Ovary (tissue), 9 donors: ENCODE results near the gene MACROH2A2. TPM values are rescaled to one million over a fixed set of nuclear protein-coding genes. Genes with fewer than 3 reads are reported as not detected.

Source experiments
- DNase-seq, 5 donors: peaks; one replicate each; pipeline ENCODE4 v3.0.0-alpha.2; 2019 to 2020
- H3K27ac ChIP-seq, 2 donors: fragments of 200-600 bp; one replicate each; pipeline versions ENCODE4 v1.5.1 to v1.8.0; 2019 to 2022
- H3K27me3 ChIP-seq: fragments of 200-600 bp; one replicate; pipeline ENCODE4 v1.8.0; 2022
- H3K36me3 ChIP-seq: fragments of 200-600 bp; sonication (generic); one replicate; pipeline ENCODE4 v1.5.1; 2019
- H3K4me1 ChIP-seq: one replicate; pipeline ENCODE4 v1.8.1; 2013; ENCODE audit warnings: mild to moderate bottlenecking, moderate library complexity; ENCODE audit not compliant: insufficient read depth
- H3K4me3 ChIP-seq: fragments of 200-600 bp; sonication (generic); one replicate; pipeline ENCODE4 v1.5.1; 2017
- H3K9me3 ChIP-seq, 2 donors: fragments of 200-600 bp in 1 of 2; sonication (generic) in 1 of 2; one replicate each; pipeline versions ENCODE4 v1.5.1 to v1.8.1; 2013 to 2019; ENCODE audit warnings: mild to moderate bottlenecking in 1 of 2, moderate library complexity in 1 of 2
- EP300 ChIP-seq: sonication (generic); formaldehyde crosslinking; IDR thresholded peaks from one replicate; pipeline ENCODE4 v1.6.1; 2017; ENCODE audit warnings: antibody characterized with exemption
- POLR2A ChIP-seq: fragments of 450-650 bp; IDR thresholded peaks from one replicate; pipeline ENCODE4 v1.6.1; 2017; ENCODE audit warnings: antibody characterized with exemption, mild to moderate bottlenecking, moderate library complexity
- WGBS, 3 donors: extraction: QIAGEN DNeasy Blood & Tissue Kit in 1 of 3; methylation state at CpG; one replicate each; pipeline versions ENCODE4 v1.1.5 to v1.1.7; 2013 to 2017; 5-methylcytosine and 5-hydroxymethylcytosine counted together
- intact Hi-C, 4 donors: fragments of 100-400 bp; cut with DNase I; formaldehyde crosslinking; loops; one replicate each; pipeline versions ENCODE4 v1.11.0 to v1.15.1; 2022 to 2023
- polyA plus RNA-seq, 2 donors: library from polyadenylated mRNA; stranded (reverse); fragments of 200-250 nt in 1 of 2; fragments of 350-450 nt in 1 of 2; fragmentation: Illumina TruSeq in 1 of 2; extraction: RNeasy Lipid Tissue Mini Kit (QIAGEN cat#74804) in 1 of 2; gene quantifications; one replicate each; pipeline ENCODE4 v1.2.3, GENCODE V29; 2013 to 2014
- total RNA-seq, 7 donors: library from RNA; depleted of rRNA in 2 of 7; stranded (reverse); fragments of >200 nt in 2 of 7; fragmentation: NEBNext Ultra II Directional in 3 of 7; extraction: Animal tissue kit (Norgen Biotek cat#: 25700) in 3 of 7; gene quantifications; one replicate each; pipeline versions ENCODE4 v1.1.0 to v1.2.4, GENCODE V29; 2016 to 2023
- TF ChIP-seq, protein P1 (sequence below), 3 donors: fragments of 450-650 bp in 2 of 3; fragments of 200-600 bp in 1 of 3; IDR thresholded peaks; one replicate each; pipeline versions ENCODE4 v1.5.1 to v1.8.0; 2016 to 2022; ENCODE audit warnings: antibody characterized with exemption in 3 of 3, mild to moderate bottlenecking in 1 of 3
- donor health status: DM: no; HTN: no; CAD: no; lungs with moderate emphysema.
- donor health status: DM: no; HTN: no; CAD: no.
- donor health status: Bipolar disorder and iron deficiency.
- donor health status: DM: yes; HTN: yes; CAD: no.
- donor health status: DM: no; HTN: no; CAD: no.
- donor health status: DM: yes; HTN: yes; CAD: no.

The MACROH2A2 gene
- total and polyA plus RNA-seq, 9 donors: 6.3 to 24.6 (median 19.3) TPM

GRCh38 chr10:70160798-70161197, 108.2 kb downstream of the MACROH2A2 start:
- DNase-seq: no peak
- intact Hi-C loops: no loop called here
- Histone ChIP-seq H3K36me3 (no peaks in the 10 kb centered on the region), H3K9me3 (no peaks in the 10 kb centered on the region), H3K4me3 (no peak overlapping the region), H3K4me1 (peaks cover 2% of the 10 kb centered on the region), H3K27me3 (no peaks in the 10 kb centered on the region), H3K27ac (no peak overlapping the region)
- 34 to 40% (median 35%) methylated on average over 1 of the region's 1 CpG for WGBS, 3 donors
- TF ChIP-seq, protein P1, sequence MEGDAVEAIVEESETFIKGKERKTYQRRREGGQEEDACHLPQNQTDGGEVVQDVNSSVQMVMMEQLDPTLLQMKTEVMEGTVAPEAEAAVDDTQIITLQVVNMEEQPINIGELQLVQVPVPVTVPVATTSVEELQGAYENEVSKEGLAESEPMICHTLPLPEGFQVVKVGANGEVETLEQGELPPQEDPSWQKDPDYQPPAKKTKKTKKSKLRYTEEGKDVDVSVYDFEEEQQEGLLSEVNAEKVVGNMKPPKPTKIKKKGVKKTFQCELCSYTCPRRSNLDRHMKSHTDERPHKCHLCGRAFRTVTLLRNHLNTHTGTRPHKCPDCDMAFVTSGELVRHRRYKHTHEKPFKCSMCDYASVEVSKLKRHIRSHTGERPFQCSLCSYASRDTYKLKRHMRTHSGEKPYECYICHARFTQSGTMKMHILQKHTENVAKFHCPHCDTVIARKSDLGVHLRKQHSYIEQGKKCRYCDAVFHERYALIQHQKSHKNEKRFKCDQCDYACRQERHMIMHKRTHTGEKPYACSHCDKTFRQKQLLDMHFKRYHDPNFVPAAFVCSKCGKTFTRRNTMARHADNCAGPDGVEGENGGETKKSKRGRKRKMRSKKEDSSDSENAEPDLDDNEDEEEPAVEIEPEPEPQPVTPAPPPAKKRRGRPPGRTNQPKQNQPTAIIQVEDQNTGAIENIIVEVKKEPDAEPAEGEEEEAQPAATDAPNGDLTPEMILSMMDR (IDR thresholded peaks at IDR 0.05): no peak
- TF ChIP-seq POLR2A: no peak
- TF ChIP-seq EP300: no peak

Other genes starting within 250 kb of the MACROH2A2 start
- gene AIFM2, start 80.0 kb downstream of the MACROH2A2 start, total RNA-seq: 10 to 100 TPM in 2 of 7 donors, 1 to 10 TPM in 5; 6.2 to 13.9 (median 8.2) TPM
- 1 to 10 TPM; 5.7 to 6.9 TPM for gene AIFM2, start 80.0 kb downstream of the MACROH2A2 start, polyA plus RNA-seq
- 10 to 100 TPM; 10.1 to 12.4 (median 12.2) TPM for gene TYSND1, start 93.9 kb downstream of the MACROH2A2 start, total RNA-seq
- gene TYSND1, start 93.9 kb downstream of the MACROH2A2 start, polyA plus RNA-seq: 1 to 10 TPM; 3.5 to 6.9 TPM
- gene SAR1A, start 117.7 kb downstream of the MACROH2A2 start, total RNA-seq: 100 to 1,000 TPM in 4 of 7 donors, 10 to 100 TPM in 3; 53.9 to 125 (median 105) TPM
- 10 to 100 TPM; 38.3 to 60.9 TPM for gene SAR1A, start 117.7 kb downstream of the MACROH2A2 start, polyA plus RNA-seq
- gene PPA1, start 180.6 kb downstream of the MACROH2A2 start, total RNA-seq: 100 to 1,000 TPM in 1 of 7 donors, 10 to 100 TPM in 6; 36.8 to 162 (median 78.4) TPM
- 10 to 100 TPM; 66.8 to 93.3 TPM for gene PPA1, start 180.6 kb downstream of the MACROH2A2 start, polyA plus RNA-seq
- 1 to 10 TPM in 1 of 7 donors, under 1 TPM in 6; 0.15 to 1.1 (median 0.24) TPM for gene NPFFR1, start 231.2 kb downstream of the MACROH2A2 start, total RNA-seq
- gene NPFFR1, start 231.2 kb downstream of the MACROH2A2 start, polyA plus RNA-seq: under 1 TPM; 0.04 to 0.10 TPM